SK-N-MC (cell line): ENCODE data around the gene MEGF8.

Experiments
- EZH2 ChIP-seq: fragments of 200-600 bp; sonication (generic); IDR thresholded peaks from one replicate; pipeline ENCODE4 v1.6.1; 2017; ENCODE audit warnings: antibody characterized with exemption
- POLR2AphosphoS5 ChIP-seq: IDR thresholded peaks from 2 replicates; pipeline ENCODE4 v1.6.1; 2012; ENCODE audit warnings: mild to moderate bottlenecking, low read depth, low read length, borderline replicate concordance

GRCh38 chr19:42378225-42379215, 53.1 kb downstream of the MEGF8 start:
- TF ChIP-seq EZH2: no peak
- TF ChIP-seq POLR2AphosphoS5: no peak
